Activated naive CD4-positive, alpha-beta T cell treated with anti-CD3 and anti-CD28 coated beads, Interleukin-2, amount 50 U/mL, for 24 hours (primary cell): ENCODE results near the gene NFE2L3.
"Not testable (repeated sequence)": the region's sequence is repeated elsewhere in the genome, so short reads cannot be mapped to it uniquely, and the experiment has no call there.

Source experiments
- H3K27ac Mint-ChIP-seq: one replicate; pipeline ENCODE4 v1.8.0; 2021; ENCODE audit warnings: mild to moderate bottlenecking, mixed read lengths
- H3K27me3 Mint-ChIP-seq: one replicate; pipeline ENCODE4 v1.8.0; 2021; ENCODE audit warnings: mixed read lengths
- H3K36me3 Mint-ChIP-seq: one replicate; pipeline ENCODE4 v1.8.0; 2021; ENCODE audit warnings: mixed read lengths
- H3K4me1 Mint-ChIP-seq: one replicate; pipeline ENCODE4 v1.8.0; 2021; ENCODE audit warnings: mixed read lengths
- H3K4me3 Mint-ChIP-seq: one replicate; pipeline ENCODE4 v1.8.0; 2021; ENCODE audit warnings: mild to moderate bottlenecking, mixed read lengths
- H3K9me3 Mint-ChIP-seq: one replicate; pipeline ENCODE4 v1.8.0; 2021; ENCODE audit warnings: mixed read lengths

NFE2L3 gene

GRCh38 chr7:26151953-26152781 lies at the start of gene NFE2L3:
Gene NFE2L3 (plus strand): TSS chr7:26152198. CDS start chr7:26152499, 301 bp downstream.
- H3K27ac Mint-ChIP-seq = peak within 1 kb of the TSS; percentile 98
- H3K4me1 Mint-ChIP-seq = peaks cover 53% of the 10 kb centered on the region
- peak within 1 kb of the TSS; percentile 96 for H3K4me3 Mint-ChIP-seq
- no peaks in the 10 kb centered on the region for H3K9me3 Mint-ChIP-seq
- no peaks in the 10 kb centered on the region for H3K27me3 Mint-ChIP-seq
- H3K36me3 Mint-ChIP-seq = peaks cover 2% of the 10 kb centered on the region

- Mint-ChIP-seq H3K27me3 (no peaks in the 10 kb centered on the region), H3K4me3 (no peak overlapping the region), H3K9me3 (no peaks in the 10 kb centered on the region), H3K4me1 (peaks cover 31% of the 10 kb centered on the region), H3K36me3 (no peaks in the 10 kb centered on the region), H3K27ac (no peak overlapping the region)
These were observed 48.4 kb upstream of the NFE2L3 start for GRCh38 chr7:26103596-26103995.

- Mint-ChIP-seq H3K4me1 (peaks cover 26% of the 10 kb centered on the region), H3K27me3 (no peaks in the 10 kb centered on the region), H3K27ac (peak overlapping the region; percentile 38), H3K9me3 (no peaks in the 10 kb centered on the region), H3K36me3 (no peaks in the 10 kb centered on the region), H3K4me3 (no peak overlapping the region)
These were observed 46.8 kb upstream of the NFE2L3 start for GRCh38 chr7:26105236-26105635.

GRCh38 chr7:26105931-26106330 lies 46.1 kb upstream of the NFE2L3 start:
- no peaks in the 10 kb centered on the region for H3K27me3 Mint-ChIP-seq
- no peaks in the 10 kb centered on the region for H3K36me3 Mint-ChIP-seq
- no peak overlapping the region for H3K4me3 Mint-ChIP-seq
- no peak overlapping the region for H3K27ac Mint-ChIP-seq
- peaks cover 23% of the 10 kb centered on the region for H3K4me1 Mint-ChIP-seq
- H3K9me3 Mint-ChIP-seq = no peaks in the 10 kb centered on the region

- H3K36me3 Mint-ChIP-seq = no peaks in the 10 kb centered on the region
- no peaks in the 10 kb centered on the region for H3K9me3 Mint-ChIP-seq
- H3K27ac Mint-ChIP-seq = no peak overlapping the region
- no peak overlapping the region for H3K4me3 Mint-ChIP-seq
- no peaks in the 10 kb centered on the region for H3K27me3 Mint-ChIP-seq
- peaks cover 8% of the 10 kb centered on the region for H3K4me1 Mint-ChIP-seq
These were observed 39.7 kb upstream of the NFE2L3 start for GRCh38 chr7:26112203-26112740.

GRCh38 chr7:26115650-26116049 lies 36.3 kb upstream of the NFE2L3 start:
- Mint-ChIP-seq H3K36me3 (no peaks in the 10 kb centered on the region), H3K9me3 (no peaks in the 10 kb centered on the region), H3K27ac (no peak overlapping the region), H3K4me1 (peaks cover 12% of the 10 kb centered on the region), H3K4me3 (no peak overlapping the region), H3K27me3 (no peaks in the 10 kb centered on the region)

GRCh38 chr7:26117142-26117807 lies 34.7 kb upstream of the NFE2L3 start:
- Mint-ChIP-seq H3K4me1 (peaks cover 4% of the 10 kb centered on the region), H3K27me3 (no peaks in the 10 kb centered on the region), H3K9me3 (no peaks in the 10 kb centered on the region), H3K36me3 (no peaks in the 10 kb centered on the region), H3K4me3 (no peak overlapping the region), H3K27ac (no peak overlapping the region)

GRCh38 chr7:26117970-26118369 lies 34.0 kb upstream of the NFE2L3 start:
- H3K36me3 Mint-ChIP-seq = no peaks in the 10 kb centered on the region
- peaks cover 4% of the 10 kb centered on the region for H3K4me1 Mint-ChIP-seq
- H3K27ac Mint-ChIP-seq = no peak overlapping the region
- no peaks in the 10 kb centered on the region for H3K27me3 Mint-ChIP-seq
- H3K4me3 Mint-ChIP-seq = no peak overlapping the region
- H3K9me3 Mint-ChIP-seq = no peaks in the 10 kb centered on the region

GRCh38 chr7:26122745-26123144 lies 29.3 kb upstream of the NFE2L3 start:
- Mint-ChIP-seq H3K27ac (no peak overlapping the region), H3K9me3 (no peaks in the 10 kb centered on the region), H3K4me1 (peaks cover 4% of the 10 kb centered on the region), H3K27me3 (no peaks in the 10 kb centered on the region), H3K36me3 (no peaks in the 10 kb centered on the region), H3K4me3 (no peak overlapping the region)

GRCh38 chr7:26124775-26125174 lies 27.2 kb upstream of the NFE2L3 start:
- H3K27me3 Mint-ChIP-seq, H3K36me3 Mint-ChIP-seq, H3K27ac Mint-ChIP-seq, H3K4me3 Mint-ChIP-seq, H3K9me3 Mint-ChIP-seq, H3K4me1 Mint-ChIP-seq: not testable (repeated sequence)

- Mint-ChIP-seq H3K36me3 (no peaks in the 10 kb centered on the region), H3K4me3 (no peak overlapping the region), H3K27me3 (no peaks in the 10 kb centered on the region), H3K9me3 (no peaks in the 10 kb centered on the region), H3K4me1 (no peaks in the 10 kb centered on the region), H3K27ac (no peak overlapping the region)
These were observed 24.6 kb upstream of the NFE2L3 start for GRCh38 chr7:26127411-26127810.

- Mint-ChIP-seq H3K4me1 (no peaks in the 10 kb centered on the region), H3K36me3 (no peaks in the 10 kb centered on the region), H3K27ac (no peak overlapping the region), H3K4me3 (no peak overlapping the region), H3K27me3 (no peaks in the 10 kb centered on the region), H3K9me3 (no peaks in the 10 kb centered on the region)
These were observed 20.9 kb upstream of the NFE2L3 start for GRCh38 chr7:26131056-26131589.

- Mint-ChIP-seq H3K4me1 (no peaks in the 10 kb centered on the region), H3K27me3 (no peaks in the 10 kb centered on the region), H3K36me3 (no peaks in the 10 kb centered on the region), H3K27ac (no peak overlapping the region), H3K4me3 (no peak overlapping the region), H3K9me3 (no peaks in the 10 kb centered on the region)
These were observed 16.9 kb upstream of the NFE2L3 start for GRCh38 chr7:26135076-26135475.

GRCh38 chr7:26135551-26135950 lies 16.4 kb upstream of the NFE2L3 start:
- Mint-ChIP-seq H3K27ac (no peak overlapping the region), H3K36me3 (no peaks in the 10 kb centered on the region), H3K4me1 (no peaks in the 10 kb centered on the region), H3K27me3 (no peaks in the 10 kb centered on the region), H3K9me3 (no peaks in the 10 kb centered on the region), H3K4me3 (no peak overlapping the region)

GRCh38 chr7:26136831-26137230 lies 15.2 kb upstream of the NFE2L3 start:
- Mint-ChIP-seq H3K4me1 (no peaks in the 10 kb centered on the region), H3K27me3 (no peaks in the 10 kb centered on the region), H3K36me3 (no peaks in the 10 kb centered on the region), H3K9me3 (no peaks in the 10 kb centered on the region), H3K4me3 (no peak overlapping the region), H3K27ac (no peak overlapping the region)

- H3K36me3 Mint-ChIP-seq = no peaks in the 10 kb centered on the region
- no peaks in the 10 kb centered on the region for H3K9me3 Mint-ChIP-seq
- no peak overlapping the region for H3K27ac Mint-ChIP-seq
- H3K27me3 Mint-ChIP-seq = no peaks in the 10 kb centered on the region
- H3K4me3 Mint-ChIP-seq = no peak overlapping the region
- H3K4me1 Mint-ChIP-seq = no peaks in the 10 kb centered on the region
These were observed 11.6 kb upstream of the NFE2L3 start for GRCh38 chr7:26140380-26140779.
